HL-60 (cell line): ENCODE data around the gene MYO1E.

Experiments
- DNase-seq, 2 experiments: peaks; one replicate each; pipeline ENCODE4 v3.0.0-alpha.2; 2010 to 2020; ENCODE audit warnings: low read depth in 1 of 2, low spot score in 1 of 2
- H3K27ac ChIP-seq: fragments of 250-450 bp; sonication (Bioruptor Pico); replicated peaks from 2 replicates; pipeline ENCODE4 v1.5.1; 2020; ENCODE audit warnings: mild to moderate bottlenecking, moderate library complexity
- H3K27me3 ChIP-seq: fragments of 250-450 bp; sonication (Bioruptor Pico); 2 replicates; pipeline ENCODE4 v1.5.1; 2021; ENCODE audit warnings: mild to moderate bottlenecking, moderate library complexity; ENCODE audit not compliant: insufficient read depth, poor library complexity, severe bottlenecking
- H3K4me3 ChIP-seq: replicated peaks from 2 replicates; pipeline ENCODE4 v1.5.1; 2011; ENCODE audit warnings: mild to moderate bottlenecking, control low read depth, low read length; ENCODE audit not compliant: insufficient read depth
- CTCF ChIP-seq: IDR thresholded peaks from one replicate; pipeline ENCODE4 v1.5.1; 2011; ENCODE audit warnings: low read length, control low read depth, inconsistent platforms; ENCODE audit not compliant: insufficient read depth
- GABPA ChIP-seq: IDR thresholded peaks from 2 replicates; pipeline ENCODE4 v1.6.1; 2012; ENCODE audit warnings: low read depth
- POLR2AphosphoS5 ChIP-seq: IDR thresholded peaks from 2 replicates; pipeline ENCODE4 v1.6.1; 2012; ENCODE audit warnings: low read depth
- REST ChIP-seq: IDR thresholded peaks from 2 replicates; pipeline ENCODE4 v1.6.1; 2012; ENCODE audit warnings: low read depth; ENCODE audit not compliant: insufficient replicate concordance
- SPI1 ChIP-seq: IDR thresholded peaks from 2 replicates; pipeline ENCODE4 v1.6.1; 2012; ENCODE audit warnings: low read depth, mild to moderate bottlenecking, borderline replicate concordance

MYO1E gene

GRCh38 chr15:59303136-59303535, 69.5 kb downstream of the MYO1E start:
- no peak for TF ChIP-seq SPI1
- TF ChIP-seq GABPA: no peak
- TF ChIP-seq POLR2AphosphoS5: no peak
- no peak for TF ChIP-seq REST
- no peak for TF ChIP-seq CTCF
- H3K27ac ChIP-seq: no peak overlapping the region
- no peak for DNase-seq
- no peaks in the 10 kb centered on the region for H3K27me3 ChIP-seq
- no peak overlapping the region for H3K4me3 ChIP-seq

- Histone ChIP-seq H3K27me3 (no peaks in the 10 kb centered on the region), H3K4me3 (no peak overlapping the region), H3K27ac (no peak overlapping the region)
- DNase-seq: no peak
- no peak for TF ChIP-seq GABPA
- no peak for TF ChIP-seq CTCF
- no peak for TF ChIP-seq POLR2AphosphoS5
- TF ChIP-seq SPI1: no peak
- TF ChIP-seq REST: no peak
Measured at GRCh38 chr15:59301527-59301926, 71.1 kb downstream of the MYO1E start.

- TF ChIP-seq GABPA (no peak), REST (no peak), POLR2AphosphoS5 (no peak), SPI1 (no peak), CTCF (no peak)
- H3K4me3 ChIP-seq: no peak overlapping the region
- peak in 1 of 2 experiments; percentile 16 for DNase-seq
- H3K27me3 ChIP-seq: no peaks in the 10 kb centered on the region
- 0 out of 2 replicates have a peak overlapping the region, but pooled peaks have one; percentile 31 for H3K27ac ChIP-seq
Measured at GRCh38 chr15:59300618-59301139, 72.0 kb downstream of the MYO1E start.
